Measurements from ENCODE around the gene GADD45G.

GADD45G gene

DNA sequence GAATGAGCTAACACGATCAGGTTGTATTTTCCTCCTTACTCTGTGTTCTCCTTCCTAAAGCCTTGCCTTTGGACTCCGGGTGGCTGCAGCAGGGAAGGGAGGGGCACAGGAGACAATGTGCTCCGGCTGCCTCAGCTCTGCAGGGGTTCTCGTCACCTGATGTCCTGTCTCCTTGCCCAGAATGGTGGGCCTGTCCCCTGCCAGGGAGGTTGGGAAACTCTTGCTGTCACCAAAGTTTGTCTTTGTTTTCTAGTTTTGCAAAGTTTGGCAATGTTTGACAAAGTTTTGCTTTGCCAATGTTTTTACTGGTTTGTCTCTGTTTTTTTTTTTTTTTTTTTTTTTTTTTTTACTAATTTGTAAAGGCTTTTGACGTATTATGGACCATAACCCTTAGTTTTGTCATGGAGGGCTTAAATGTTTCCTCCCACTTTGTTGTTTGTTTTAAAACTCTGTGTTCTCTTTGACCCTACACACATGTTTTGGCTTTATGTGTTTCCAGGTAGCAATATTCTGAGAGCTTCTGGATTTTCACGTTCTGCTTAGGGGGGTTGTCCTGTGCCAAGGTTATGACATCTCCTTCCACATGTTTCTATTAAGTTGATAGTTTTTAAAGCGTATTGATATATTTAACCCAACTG, 49.3 kb downstream of the GADD45G start:
- DNase-seq: peak in 3 of 14 donors; percentile 42 to 68 (median 52)

DNA sequence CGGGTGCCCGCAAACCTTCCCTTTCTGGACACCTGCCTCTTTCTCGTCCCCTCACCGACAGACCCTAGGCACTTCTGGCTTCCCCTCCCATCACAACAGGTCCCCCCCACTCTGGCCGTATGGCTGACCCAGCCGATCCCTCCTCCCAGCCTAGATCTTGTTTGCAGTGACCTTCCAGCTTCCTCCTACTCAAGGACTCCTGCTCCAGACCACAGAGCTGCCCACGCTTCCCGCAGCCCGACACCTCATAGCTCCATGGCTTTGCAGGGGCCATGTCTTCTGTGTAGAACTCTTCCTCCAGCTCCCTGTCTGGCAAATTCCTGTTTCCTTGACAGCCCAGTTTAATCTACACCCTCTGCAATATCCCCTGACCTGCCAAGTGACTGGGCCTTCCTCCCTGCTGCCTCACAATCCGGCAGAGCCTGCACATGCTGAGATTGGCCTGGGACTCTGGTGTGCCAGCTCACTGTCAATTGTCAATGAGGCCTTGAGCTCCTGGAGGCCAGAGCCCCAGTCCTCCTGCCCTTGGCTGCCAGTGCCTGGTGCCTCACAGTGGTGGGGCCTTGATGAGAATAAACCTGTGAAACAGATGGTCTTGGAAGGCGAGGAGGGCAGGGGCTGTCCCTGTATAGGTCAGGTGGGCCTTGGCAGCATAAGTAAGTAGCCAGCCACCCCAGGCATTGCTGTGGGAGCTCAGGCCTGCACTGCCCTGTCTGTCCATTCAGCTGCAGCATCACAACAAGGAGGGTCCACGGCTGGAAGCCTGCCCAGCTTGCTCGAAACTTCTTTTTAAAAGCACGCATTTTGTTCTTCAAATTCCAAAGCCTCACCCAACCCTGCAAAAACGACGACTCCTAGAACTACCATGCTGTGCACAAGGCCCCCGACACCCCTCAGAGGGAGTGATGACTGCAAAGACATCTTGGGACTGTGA, 50.5 kb downstream of the GADD45G start:
- peak in 1 of 14 donors; percentile 71 for DNase-seq
